GM18507 (cell line): ENCODE results near the gene MKNK1.

Experiments used
- DNase-seq: peaks from one replicate; pipeline ENCODE4 v3.0.0; 2011; ENCODE audit warnings: low read depth; ENCODE audit not compliant: insufficient read length; ENCODE audit errors: extremely low spot score
- FAIRE-seq: peaks from 2 replicates; lab custom pipeline; 2011; peaks lifted over from hg19 to GRCh38; lab: Jason Lieb, UNC

MKNK1 gene

GRCh38 chr1:46529031-46529630 is 74.9 kb downstream of the MKNK1 start:
- no peak for FAIRE-seq
- DNase-seq, result no peak

- FAIRE-seq (no peak), DNase-seq (no peak)
Measured at GRCh38 chr1:46528297-46528955, 75.6 kb downstream of the MKNK1 start.

GRCh38 chr1:46527474-46528296 is 76.4 kb downstream of the MKNK1 start:
- FAIRE-seq (peak; percentile 77), DNase-seq (peak; percentile 75)

- DNase-seq (no peak), FAIRE-seq (no peak)
Measured at GRCh38 chr1:46526691-46527291, 77.3 kb downstream of the MKNK1 start.

GRCh38 chr1:46526013-46526690 is 77.9 kb downstream of the MKNK1 start:
- DNase-seq (no peak), FAIRE-seq (no peak)

- FAIRE-seq, result no peak
- no peak for DNase-seq
Measured at GRCh38 chr1:46525253-46525983, 78.7 kb downstream of the MKNK1 start.

GRCh38 chr1:46524843-46525242 is 79.2 kb downstream of the MKNK1 start:
- FAIRE-seq (no peak), DNase-seq (no peak)

- FAIRE-seq (no peak), DNase-seq (no peak)
Measured at GRCh38 chr1:46523496-46524353, 80.3 kb downstream of the MKNK1 start.

GRCh38 chr1:46522969-46523320 is 81.1 kb downstream of the MKNK1 start:
- DNase-seq, result no peak
- no peak for FAIRE-seq

- DNase-seq (no peak), FAIRE-seq (peak; percentile 71)
Measured at GRCh38 chr1:46522184-46522968, 81.7 kb downstream of the MKNK1 start.

GRCh38 chr1:46521414-46521813 is 82.7 kb downstream of the MKNK1 start:
- DNase-seq (no peak), FAIRE-seq (no peak)

GRCh38 chr1:46520063-46520911 is 83.8 kb downstream of the MKNK1 start:
- FAIRE-seq, result no peak
- DNase-seq, result no peak

GRCh38 chr1:46519209-46519608 is 84.9 kb downstream of the MKNK1 start:
- FAIRE-seq, result no peak
- DNase-seq, result no peak

- no peak for FAIRE-seq
Measured at GRCh38 chr1:46517932-46518498, 86.1 kb downstream of the MKNK1 start.

GRCh38 chr1:46517010-46517600 is 87.0 kb downstream of the MKNK1 start:
- no peak for DNase-seq
- FAIRE-seq, result no peak

More at GRCh38 chr1:46517932-46518498, 86.1 kb downstream of the MKNK1 start:
- no peak for DNase-seq
